HepG2 (cell line): Measurements from ENCODE around the gene PLEKHA6. TPM values are rescaled to one million over a fixed set of nuclear protein-coding genes. Genes with fewer than 3 reads are reported as not detected.

Source experiments
- ATAC-seq: fragments of 200-7000 bp; cut with Tn5 transposase; 3 replicates; pipeline ENCODE4 v1.9.1; 2020; ENCODE audit warnings: mild to moderate bottlenecking, moderate library complexity
- BruUV-seq: library from RNA; stranded (reverse); fragments of 400-500 nt; replicated peaks from 2 replicates; lab custom pipeline; 2021; lab: Mats Ljungman, UMichigan
- CTCF ChIA-PET: fragments of 300-600 bp; formaldehyde crosslinking; extraction: SDS; loops from one replicate; lab custom pipeline; 2021; ENCODE audit warnings: low total read pairs, inconsistent platforms, low intra/inter-chr PET ratio; lab: Yijun Ruan, JAX
- POLR2A ChIA-PET: fragments of 350-600 bp; sonication (Branson Sonifier 250); formaldehyde crosslinking; loops from one replicate; lab custom pipeline; 2020; ENCODE audit warnings: antibody characterized with exemption, inconsistent platforms; lab: Yijun Ruan, JAX
- DNase-seq: peaks from one replicate; pipeline ENCODE4 v3.0.0-alpha.2; 2015; ENCODE audit warnings: low spot score
- FAIRE-seq: peaks from 3 replicates; lab custom pipeline; 2011; peaks lifted over from hg19 to GRCh38; lab: Jason Lieb, UNC
- H2AFZ ChIP-seq: one replicate; pipeline ENCODE4 v1.6.1; 2011; ENCODE audit warnings: low read length, inconsistent platforms
- H3K27ac ChIP-seq: fragments of 300-600 bp; 3 replicates; pipeline ENCODE4 v1.8.0; 2011; ENCODE audit warnings: mixed run types, mild to moderate bottlenecking, mixed read lengths, low read length, inconsistent platforms; ENCODE audit not compliant: insufficient read depth; ENCODE audit errors: extremely low read length
- H3K27me3 ChIP-seq, 2 experiments: fragments of 200-600 bp in 1 of 2; 2 replicates in 1 of 2; 3 replicates in 1 of 2; pipeline versions ENCODE4 v1.6.0 to v1.8.0; 2011; ENCODE audit warnings: low read length in 2 of 2, mild to moderate bottlenecking in 2 of 2, moderate library complexity in 2 of 2, inconsistent platforms in 1 of 2; ENCODE audit not compliant: insufficient read depth in 2 of 2, control insufficient read depth in 1 of 2
- H3K36me3 ChIP-seq, 2 experiments: fragments of 200-600 bp in 1 of 2; replicated peaks in 1 of 2; 2 replicates in 1 of 2; 3 replicates in 1 of 2; pipeline versions ENCODE4 v1.5.1 to v1.8.0; 2011; ENCODE audit warnings: low read length in 2 of 2, inconsistent platforms in 1 of 2; ENCODE audit not compliant: insufficient read depth in 2 of 2, control insufficient read depth in 1 of 2
- H3K4me1 ChIP-seq: 2 replicates; pipeline ENCODE4 v1.5.1; 2012; ENCODE audit warnings: low read length, inconsistent platforms; ENCODE audit not compliant: insufficient read depth
- H3K4me2 ChIP-seq: 2 replicates; pipeline ENCODE4 v1.6.0; 2011; ENCODE audit warnings: low read depth, low read length, inconsistent platforms
- H3K4me3 ChIP-seq, 3 experiments: fragments of 200-600 bp in 1 of 3; sonication (generic), shearing (Covaris generic) in 1 of 3; replicated peaks in 1 of 3; 2 replicates each; pipeline ENCODE4 v1.5.1; 2011 to 2016; ENCODE audit warnings: low read length in 3 of 3, inconsistent platforms in 2 of 3, low read depth in 2 of 3, mild to moderate bottlenecking in 2 of 3, control low read depth in 1 of 3, mixed read lengths in 1 of 3; ENCODE audit not compliant: insufficient read depth in 1 of 3
- H3K79me2 ChIP-seq: one replicate; pipeline ENCODE4 v1.6.1; 2011; ENCODE audit warnings: low read length, inconsistent platforms; ENCODE audit not compliant: insufficient read depth
- H3K9ac ChIP-seq: 2 replicates; pipeline ENCODE4 v1.6.0; 2011; ENCODE audit warnings: mild to moderate bottlenecking, low read depth, low read length, inconsistent platforms; ENCODE audit not compliant: insufficient read depth
- H3K9me3 ChIP-seq: 2 replicates; pipeline ENCODE4 v1.5.1; 2012; ENCODE audit warnings: mild to moderate bottlenecking, low read length
- H4K20me1 ChIP-seq: 2 replicates; pipeline ENCODE4 v1.6.0; 2011; ENCODE audit warnings: inconsistent platforms, mild to moderate bottlenecking, low read length, moderate library complexity; ENCODE audit not compliant: insufficient read depth
- ATF5 ChIP-seq: sonication (generic); formaldehyde crosslinking; IDR thresholded peaks from 2 replicates; pipeline ENCODE4 v1.4.0; 2020; ENCODE audit warnings: mild to moderate bottlenecking, low read depth, missing genetic modification reagents
- DPF2 ChIP-seq: sonication (generic); formaldehyde crosslinking; IDR thresholded peaks from 2 replicates; pipeline ENCODE4 v1.4.0; 2020; ENCODE audit warnings: mild to moderate bottlenecking, low read depth, missing genetic modification reagents, borderline replicate concordance
- HMGXB4 ChIP-seq, 2 experiments: sonication (generic) in 1 of 2; formaldehyde crosslinking in 1 of 2; IDR thresholded peaks; 2 replicates each; pipeline versions ENCODE4 v1.4.0 to v1.6.1; 2018 to 2020; ENCODE audit warnings: missing genetic modification reagents in 2 of 2, borderline replicate concordance in 1 of 2, low read depth in 1 of 2, mild to moderate bottlenecking in 1 of 2, missing biosample characterization in 1 of 2
- HNRNPUL1 ChIP-seq: fragments of 200-400 bp; formaldehyde crosslinking; IDR thresholded peaks from 2 replicates; pipeline ENCODE4 v1.6.1; 2017; ENCODE audit warnings: low read depth, mild to moderate bottlenecking, low read length, moderate library complexity
- MAZ ChIP-seq, 2 experiments: sonication (generic) in 1 of 2; formaldehyde crosslinking in 1 of 2; IDR thresholded peaks; 2 replicates each; pipeline versions ENCODE4 v1.5.0 to v1.6.1; 2012 to 2020; ENCODE audit warnings: low read depth in 2 of 2, mild to moderate bottlenecking in 2 of 2, borderline replicate concordance in 1 of 2, improper control_type of control experiment in 1 of 2, low read length in 1 of 2, missing genetic modification reagents in 1 of 2, moderate library complexity in 1 of 2
- PBX2 ChIP-seq: IDR thresholded peaks from 2 replicates; pipeline ENCODE4 v1.6.1; 2016; ENCODE audit warnings: control low read depth
- RFX5 ChIP-seq: IDR thresholded peaks from 2 replicates; pipeline ENCODE4 v1.6.1; 2011; ENCODE audit warnings: low read depth, low read length, improper control_type of control experiment
- SMC3 ChIP-seq: IDR thresholded peaks from 2 replicates; pipeline ENCODE4 v1.6.1; 2011; ENCODE audit warnings: low read length, improper control_type of control experiment
- TAF15 ChIP-seq: fragments of 200-400 bp; formaldehyde crosslinking; IDR thresholded peaks from one replicate; pipeline ENCODE4 v1.6.1; 2018; ENCODE audit warnings: mild to moderate bottlenecking, low read depth, low read length; ENCODE audit not compliant: poor library complexity, severe bottlenecking
- THAP9 ChIP-seq: sonication (generic); formaldehyde crosslinking; IDR thresholded peaks from 2 replicates; pipeline ENCODE4; 2020; ENCODE audit warnings: missing genetic modification reagents, mild to moderate bottlenecking, borderline replicate concordance
- ZBTB20 ChIP-seq: sonication (generic); formaldehyde crosslinking; IDR thresholded peaks from 2 replicates; pipeline ENCODE4 v1.8.1; 2023; ENCODE audit warnings: missing genetic modification reagents, low read depth, mild to moderate bottlenecking, borderline replicate concordance
- ZFP62 ChIP-seq: sonication (generic); formaldehyde crosslinking; IDR thresholded peaks from 2 replicates; pipeline ENCODE4 v1.4.0; 2020; ENCODE audit warnings: missing genetic modification reagents
- ZNF451 ChIP-seq: sonication (generic); formaldehyde crosslinking; IDR thresholded peaks from 2 replicates; pipeline ENCODE4 v1.5.0; 2020; ENCODE audit warnings: mild to moderate bottlenecking, missing genetic modification reagents
- ZNF460 ChIP-seq: sonication (generic); formaldehyde crosslinking; IDR thresholded peaks from 2 replicates; pipeline ENCODE4 v1.5.1; 2020; ENCODE audit warnings: missing genetic modification reagents, mild to moderate bottlenecking, borderline replicate concordance
- ZNF567 ChIP-seq: sonication (generic); formaldehyde crosslinking; IDR thresholded peaks from 2 replicates; pipeline ENCODE4 v1.8.1; 2023; ENCODE audit warnings: mild to moderate bottlenecking, missing genetic modification reagents, borderline replicate concordance
- ZNF749 ChIP-seq: sonication (generic); formaldehyde crosslinking; IDR thresholded peaks from 2 replicates; pipeline ENCODE4 v1.8.0; 2022; ENCODE audit warnings: mild to moderate bottlenecking, missing genetic modification reagents, moderate library complexity, borderline replicate concordance
- ZNF891 ChIP-seq: sonication (generic); formaldehyde crosslinking; IDR thresholded peaks from 2 replicates; pipeline ENCODE4 v1.5.0; 2020; ENCODE audit warnings: mild to moderate bottlenecking, missing genetic modification reagents
- WGBS: methylation state at CpG from one replicate; pipeline ENCODE4 v1.1.6; 2017; ENCODE audit warnings: low lambda C conversion rate; 5-methylcytosine and 5-hydroxymethylcytosine counted together
- in situ Hi-C: cut with HindIII; loops from 2 replicates; pipeline ENCODE4 v1.10.0; 2017; ENCODE audit warnings: low pct_unique_long_range_greater_than_20kb; ENCODE audit not compliant: extremely low pct_ligation_motif_present
- intact Hi-C: fragments of 100-400 bp; cut with micrococcal nuclease; formaldehyde crosslinking; loops from one replicate; pipeline ENCODE4 v1.10.0; 2022; ENCODE audit not compliant: unreplicated experiment
- polyA plus RNA-seq, 8 experiments: library from polyadenylated mRNA; depleted of rRNA in 3 of 8; stranded (reverse) in 7 of 8; unstranded in 1 of 8; fragments of >200 nt; fragmentation: Illumina TruSeq in 4 of 8; extraction: Trizol in 4 of 8; gene quantifications; 2 replicates each; pipeline versions ENCODE4 v1.2.1 to v1.2.3, GENCODE V29; 2011 to 2016; ENCODE audit warnings: low read depth in 4 of 8, missing spikeins in 1 of 8, mixed read lengths in 1 of 8; ENCODE audit not compliant: insufficient read depth in 1 of 8
- total RNA-seq, 5 experiments: library from RNA; depleted of rRNA; stranded (reverse); fragments of >200 nt; fragmentation: Illumina TruSeq; extraction: Trizol; gene quantifications; 2 replicates each; pipeline ENCODE4 v1.2.3, GENCODE V29; 2016; ENCODE audit warnings: low read depth in 1 of 5

Gene PLEKHA6
- total and polyA plus RNA-seq, 2 of the 13 experiments (the other 11 are each of a cell fraction or from before 2014, with no cell fraction given) = 5.3 to 11.4 TPM

GRCh38 chr1:204202481-204202880 lies 157.2 kb downstream of the PLEKHA6 start:
- in situ Hi-C loops (loop anchor here (10.0 kb wide), 1 partner anchor 338 kb away; the partner anchor contains the start of gene SNRPE), intact Hi-C loops (no loop called here)
- FAIRE-seq = no peak
- Histone ChIP-seq H3K79me2 (peaks cover 4% of the 10 kb centered on the region), H4K20me1 (peaks cover 6% of the 10 kb centered on the region; the same call in 1 of the 2 replicates), H3K27me3 (no peaks in the 10 kb centered on the region), H3K9ac (no peak overlapping the region), H3K36me3 (no peaks in the 10 kb centered on the region; a peak in 2 of 5 replicates), H2AFZ (no peak overlapping the region), H3K9me3 (no peaks in the 10 kb centered on the region), H3K4me2 (no peak overlapping the region), H3K4me1 (peaks cover 9% of the 10 kb centered on the region), H3K4me3 (no peak overlapping the region), H3K27ac (no peak overlapping the region)
- ATAC-seq = no peak
- 98% methylated on average over 4 of the region's 4 CpGs for WGBS
- CTCF ChIA-PET = no interaction called here
- BruUV-seq = no TSS peak
- POLR2A ChIA-PET = no interaction called here
- DNase-seq = no peak
- TF ChIP-seq MAZ (IDR thresholded peaks at IDR 0.05; ENCODE audit: borderline replicate concordance, low read depth, low read length) (no peak), MAZ (CRISPR knock-in tag; IDR thresholded peaks at IDR 0.05; ENCODE audit: low read depth) (no peak), ZNF567 (CRISPR knock-in tag) (no peak), ZNF891 (CRISPR knock-in tag) (no peak), DPF2 (no peak), SMC3 (no peak), ZNF451 (CRISPR knock-in tag) (no peak), HMGXB4 (CRISPR knock-in tag; IDR thresholded peaks at IDR 0.05; ENCODE audit: borderline replicate concordance in 1 of 2, low read depth in 1 of 2) (no peak), ZNF749 (CRISPR knock-in tag) (no peak), ATF5 (CRISPR knock-in tag) (no peak), TAF15 (no peak), ZNF460 (CRISPR knock-in tag) (no peak), PBX2 (CRISPR knock-in tag) (no peak), THAP9 (no peak), ZBTB20 (CRISPR knock-in tag) (no peak), HNRNPUL1 (no peak), RFX5 (no peak), ZFP62 (CRISPR knock-in tag) (no peak)
